K562 (cell line): Measurements from ENCODE around the gene RBKS. TPM values are rescaled to one million over a fixed set of nuclear protein-coding genes. Genes with fewer than 3 reads are reported as not detected.

Experiments used
- ATAC-seq: fragments of 200-7000 bp; cut with Tn5 transposase; 3 replicates; pipeline ENCODE4 v1.9.1; 2020; ENCODE audit warnings: moderate library complexity
- BruUV-seq: library from RNA; stranded (reverse); fragments of 400-500 nt; replicated peaks from 2 replicates; lab custom pipeline; 2021; lab: Mats Ljungman, UMichigan
- CTCF ChIA-PET: fragments of 300-600 bp; formaldehyde crosslinking; extraction: SDS; loops from one replicate; lab custom pipeline; 2021; ENCODE audit warnings: low intra/inter-chr PET ratio; lab: Yijun Ruan, JAX
- POLR2A ChIA-PET: fragments of 300-600, 350-650 bp; sonication (Branson Sonifier 250); formaldehyde crosslinking; extraction: SDS; loops from one replicate; lab custom pipeline; 2021; ENCODE audit warnings: antibody characterized with exemption, inconsistent platforms; lab: Yijun Ruan, JAX
- DNase-seq, 4 experiments: peaks; one replicate each; pipeline versions ENCODE4 v3.0.0 to v3.0.0-alpha.2; 2011 to 2018; ENCODE audit warnings: low spot score in 3 of 4, mixed read lengths in 3 of 4; ENCODE audit errors: extremely low read depth in 1 of 4
- FAIRE-seq: peaks from 2 replicates; lab custom pipeline; 2011; peaks lifted over from hg19 to GRCh38; lab: Jason Lieb, UNC
- H2AFZ ChIP-seq: 2 replicates; pipeline ENCODE4 v1.6.0; 2011; ENCODE audit warnings: low read depth, low read length, control low read depth, inconsistent platforms
- H3K27ac ChIP-seq: fragments of 200-600 bp; 3 replicates; pipeline ENCODE4 v1.8.0; 2011; ENCODE audit warnings: low read depth, mild to moderate bottlenecking, control low read depth, inconsistent platforms, low read length, moderate library complexity, mixed read lengths; ENCODE audit errors: extremely low read depth
- H3K27me3 ChIP-seq, 2 experiments: fragments of 300-600 bp in 1 of 2; 2 replicates in 1 of 2; 3 replicates in 1 of 2; pipeline versions ENCODE4 v1.6.0 to v1.8.0; 2011; ENCODE audit warnings: inconsistent platforms in 2 of 2, low read length in 2 of 2, mild to moderate bottlenecking in 1 of 2, mixed read lengths in 1 of 2, moderate library complexity in 1 of 2; ENCODE audit not compliant: control insufficient read depth in 2 of 2, insufficient read depth in 2 of 2
- H3K36me3 ChIP-seq: fragments of 300-600 bp; 3 replicates; pipeline ENCODE4 v1.8.0; 2011; ENCODE audit warnings: mild to moderate bottlenecking, low read length, inconsistent platforms; ENCODE audit not compliant: control insufficient read depth, insufficient read depth
- H3K4me1 ChIP-seq, 2 experiments: fragments of 200-600 bp in 1 of 2; replicated peaks in 1 of 2; 2 replicates in 1 of 2; 3 replicates in 1 of 2; pipeline versions ENCODE4 v1.5.1 to v1.8.0; 2011; ENCODE audit warnings: inconsistent platforms in 2 of 2, low read length in 2 of 2, mild to moderate bottlenecking in 1 of 2, mixed read lengths in 1 of 2, moderate library complexity in 1 of 2; ENCODE audit not compliant: control insufficient read depth in 2 of 2, insufficient read depth in 2 of 2
- H3K4me2 ChIP-seq: 2 replicates; pipeline ENCODE4 v1.6.1; 2011; ENCODE audit warnings: low read length, control low read depth, inconsistent platforms, mixed read lengths; ENCODE audit not compliant: insufficient read depth
- H3K4me3 ChIP-seq: fragments of 200-600 bp; sonication (generic), shearing (Covaris generic); 2 replicates; pipeline ENCODE4 v1.5.1; 2016; ENCODE audit warnings: control low read depth, inconsistent platforms
- H3K79me2 ChIP-seq: fragments of 200-600 bp; 3 replicates; pipeline ENCODE4 v1.8.0; 2011; ENCODE audit warnings: low read length, inconsistent platforms; ENCODE audit not compliant: control insufficient read depth, insufficient read depth
- H3K9ac ChIP-seq, 2 experiments: 2 replicates each; pipeline versions ENCODE4 v1.6.0 to v1.6.1; 2011; ENCODE audit warnings: low read depth in 2 of 2, low read length in 2 of 2, control low read depth in 1 of 2, inconsistent platforms in 1 of 2, mild to moderate bottlenecking in 1 of 2, mixed read lengths in 1 of 2; ENCODE audit not compliant: insufficient read depth in 1 of 2
- H3K9me1 ChIP-seq: one replicate; pipeline ENCODE4 v1.6.0; 2011; ENCODE audit warnings: inconsistent platforms, mild to moderate bottlenecking, low read length, moderate library complexity; ENCODE audit not compliant: control insufficient read depth, insufficient read depth
- H3K9me3 ChIP-seq: replicated peaks from 2 replicates; pipeline ENCODE4 v1.5.1; 2011; ENCODE audit warnings: low read depth, low read length, inconsistent platforms; ENCODE audit not compliant: control insufficient read depth, insufficient read depth
- H4K20me1 ChIP-seq: replicated peaks from 2 replicates; pipeline ENCODE4 v1.6.1; 2011; ENCODE audit warnings: low read length, inconsistent platforms, mixed read lengths; ENCODE audit not compliant: control insufficient read depth, insufficient read depth
- ATF7 ChIP-seq: fragments of 450-650 bp; IDR thresholded peaks from 2 replicates; pipeline ENCODE4 v1.7.1; 2014; ENCODE audit warnings: mild to moderate bottlenecking, moderate library complexity
- BCLAF1 ChIP-seq, 2 experiments: fragments of 450-650 bp in 1 of 2; IDR thresholded peaks; 2 replicates each; pipeline ENCODE4 v1.6.1; 2011 to 2017; ENCODE audit warnings: low read depth in 2 of 2, antibody characterized with exemption in 1 of 2, borderline replicate concordance in 1 of 2, low read length in 1 of 2, mild to moderate bottlenecking in 1 of 2, mixed read lengths in 1 of 2; ENCODE audit not compliant: control insufficient read depth in 1 of 2
- BRCA1 ChIP-seq, 2 experiments: fragments of 450-650 bp in 1 of 2; sonication (generic) in 1 of 2; formaldehyde crosslinking in 1 of 2; IDR thresholded peaks; 2 replicates each; pipeline versions ENCODE4 v1.5.0 to v1.6.1; 2017 to 2020; ENCODE audit warnings: mild to moderate bottlenecking in 1 of 2, missing genetic modification reagents in 1 of 2
- CBFB ChIP-seq: sonication (generic); formaldehyde crosslinking; IDR thresholded peaks from 2 replicates; pipeline ENCODE4 v1.4.0; 2020; ENCODE audit warnings: mild to moderate bottlenecking, missing genetic modification reagents
- ESRRB ChIP-seq: fragments of 250-450 bp; sonication (Bioruptor Pico); IDR thresholded peaks from 2 replicates; pipeline ENCODE4 v1.5.0; 2020; ENCODE audit warnings: mild to moderate bottlenecking, moderate library complexity, borderline replicate concordance
- ID3 ChIP-seq, 2 experiments: fragments of 250-450 bp in 1 of 2; fragments of 450-650 bp in 1 of 2; sonication (Bioruptor Pico) in 1 of 2; IDR thresholded peaks; 2 replicates each; pipeline versions ENCODE4 v1.6.1 to v1.8.0; 2016 to 2021; ENCODE audit warnings: mild to moderate bottlenecking in 2 of 2, moderate library complexity in 2 of 2, missing compliant biosample characterization in 1 of 2, missing genetic modification characterization in 1 of 2
- KAT2B ChIP-seq: IDR thresholded peaks from one replicate; pipeline ENCODE4 v1.6.1; 2012; ENCODE audit warnings: low read depth, mild to moderate bottlenecking, control low read depth, inconsistent platforms, low read length, moderate library complexity
- SRSF7 ChIP-seq: fragments of 200-400 bp; formaldehyde crosslinking; optimal IDR thresholded peaks from 2 replicates; pipeline ENCODE3; 2017; ENCODE audit warnings: mild to moderate bottlenecking, low read depth, low read length
- TCF7 ChIP-seq: sonication (generic); IDR thresholded peaks from 2 replicates; pipeline ENCODE4 v1.6.1; 2016; ENCODE audit warnings: antibody characterized with exemption, borderline replicate concordance
- TCF7L2 ChIP-seq: fragments of 150-350 bp; IDR thresholded peaks from 2 replicates; pipeline ENCODE4 v1.6.1; 2016; ENCODE audit warnings: low read depth, mild to moderate bottlenecking, low read length, moderate library complexity
- ZNF431 ChIP-seq: sonication (generic); formaldehyde crosslinking; IDR thresholded peaks from 2 replicates; pipeline ENCODE4 v1.8.0; 2022; ENCODE audit warnings: mild to moderate bottlenecking, missing genetic modification reagents
- ZNF696 ChIP-seq: fragments of 250-450 bp; sonication (Bioruptor Pico); conservative IDR thresholded peaks from 2 replicates; pipeline ENCODE4 v1.4.0; 2020; ENCODE audit warnings: mild to moderate bottlenecking, moderate library complexity
- WGBS: fragments of 100-300 bp; shearing (Covaris generic); methylation state at CpG from one replicate; pipeline ENCODE4 v1.1.6; 2016; ENCODE audit warnings: low coverage, mixed read lengths; ENCODE audit not compliant: insufficient coverage; ENCODE audit errors: missing lambda C conversion rate; 5-methylcytosine and 5-hydroxymethylcytosine counted together
- in situ Hi-C: fragments of 300-500 bp; cut with MboI; formaldehyde crosslinking; loops from 4 replicates; pipeline ENCODE4 v1.15.0; 2018; ENCODE audit warnings: inconsistent platforms, mixed read lengths
- intact Hi-C: fragments of 100-400 bp; cut with micrococcal nuclease; formaldehyde crosslinking; loops from 2 replicates; pipeline ENCODE4 v1.14.2; 2022
- polyA plus RNA-seq, 8 experiments: library from polyadenylated mRNA; depleted of rRNA in 4 of 8; stranded (reverse) in 5 of 8; unstranded in 3 of 8; fragments of >200 nt; fragmentation: Nextera tagmentation in 2 of 8; fragmentation: Illumina TruSeq in 1 of 8; extraction: Ambion mirVana in 2 of 8; extraction: Trizol in 1 of 8; gene quantifications; 2 replicates each; pipeline versions ENCODE4 v1.2.1 to v1.2.3, GENCODE V29; 2011 to 2014; ENCODE audit warnings: inconsistent platforms in 1 of 8, missing spikeins in 1 of 8
- total RNA-seq, 7 experiments: library from RNA; depleted of rRNA in 6 of 7; stranded (reverse); fragments of >200 nt in 6 of 7; fragmentation: Illumina TruSeq in 2 of 7; extraction: Trizol in 2 of 7; gene quantifications; 2 replicates each; pipeline versions ENCODE4 v1.2.1 to v1.2.3, GENCODE V29; 2011 to 2021; ENCODE audit warnings: low replicate concordance in 1 of 7

The RBKS gene
- total and polyA plus RNA-seq, 9 of the 15 experiments (the other 6 are each of a cell fraction or from before 2014, with no cell fraction given) = 0.06 to 0.39 (median 0.19) TPM

GRCh38 chr2:27736890-27737204 is 153.3 kb downstream of the RBKS start:
- Histone ChIP-seq H3K9ac (0 out of 4 replicates have a peak overlapping the region, but pooled peaks of 1 of the 2 experiments have one; percentile 8), H3K79me2 (no peaks in the 10 kb centered on the region), H3K4me2 (no peak overlapping the region), H3K9me1 (no peaks in the 10 kb centered on the region), H3K9me3 (no peaks in the 10 kb centered on the region), H4K20me1 (no peaks in the 10 kb centered on the region), H3K4me3 (no peak overlapping the region), H2AFZ (no peak overlapping the region), H3K4me1 (peaks cover 7 to 10% of the 10 kb centered on the region in 2 experiments; a peak in 3 of 5 replicates), H3K27ac (no peak overlapping the region), H3K27me3 (peaks cover 5 to 25% of the 10 kb centered on the region in 2 experiments; a peak in 3 of 5 replicates), H3K36me3 (no peaks in the 10 kb centered on the region)
- FAIRE-seq (no peak), ATAC-seq (no peak), DNase-seq (no peak)
- intact Hi-C loops (no loop called here), in situ Hi-C loops (no loop called here)
- ChIA-PET POLR2A (interaction anchor here (0.6 to 1.2 kb wide), 2 partner anchors 16 to 29 kb away, joined by 4 read pairs; no protein-coding TSS in a partner anchor), CTCF (no interaction called here)
- no TSS peak for BruUV-seq
- 33% methylated on average over 6 of the region's 6 CpGs for WGBS
- TF ChIP-seq ESRRB (CRISPR knock-in tag) = no peak
- no peak for TF ChIP-seq KAT2B
- no peak for TF ChIP-seq ATF7
- TF ChIP-seq BCLAF1 (IDR thresholded peaks at IDR 0.05; ENCODE audit: borderline replicate concordance in 1 of 2, control insufficient read depth in 1 of 2, low read depth in 2 of 2, low read length in 1 of 2) = no peak
- no peak for TF ChIP-seq BRCA1 (IDR thresholded peaks at IDR 0.05)
- no peak for TF ChIP-seq BRCA1 (CRISPR knock-in tag; IDR thresholded peaks at IDR 0.05)
- no peak for TF ChIP-seq TCF7
- TF ChIP-seq ID3 (CRISPR knock-in tag; IDR thresholded peaks at IDR 0.05) = no peak
- TF ChIP-seq ID3 (tag; IDR thresholded peaks at IDR 0.05) = no peak
- TF ChIP-seq ZNF431 (CRISPR knock-in tag) = no peak
- no peak for TF ChIP-seq TCF7L2
- TF ChIP-seq SRSF7 = no peak
- TF ChIP-seq CBFB (CRISPR knock-in tag) = no peak
- TF ChIP-seq ZNF696 (CRISPR knock-in tag) = no peak
